GM18873 (cell line): ENCODE measurements around the gene INPP5E.
A peak's percentile ranks its signal among the peaks of the same experiment; 100 is the strongest.
"Not testable (repeated sequence)": the region's sequence is repeated elsewhere in the genome, so short reads cannot be mapped to it uniquely, and the experiment has no call there.

ENCODE experiments used
- ATAC-seq: cut with Tn5 transposase; IDR thresholded peaks from one replicate; pipeline ENCODE4 v1.9.1; 2021; ENCODE audit warnings: mild to moderate bottlenecking, moderate library complexity, moderate number of reproducible peaks; ENCODE audit not compliant: unreplicated experiment, low FRiP score

Gene INPP5E

GRCh38 chr9:136430588-136431234, 8.9 kb downstream of the INPP5E start:
- ATAC-seq: no peak

- ATAC-seq: no peak
Measured at GRCh38 chr9:136429683-136430491, 9.8 kb downstream of the INPP5E start.

GRCh38 chr9:136429075-136429628, 10.5 kb downstream of the INPP5E start:
- ATAC-seq: no peak

GRCh38 chr9:136426787-136427186, 12.9 kb downstream of the INPP5E start:
- ATAC-seq: no peak

- not testable (repeated sequence) for ATAC-seq
Measured at GRCh38 chr9:136425367-136425766, 14.3 kb downstream of the INPP5E start.

- ATAC-seq: no peak
Measured at GRCh38 chr9:136424750-136425362, 14.8 kb downstream of the INPP5E start.

- ATAC-seq: no peak
Measured at GRCh38 chr9:136423432-136424146, 16.1 kb downstream of the INPP5E start.

- no peak for ATAC-seq
Measured at GRCh38 chr9:136422876-136423275, 16.8 kb downstream of the INPP5E start.

- no peak for ATAC-seq
Measured at GRCh38 chr9:136421791-136422190, 17.9 kb downstream of the INPP5E start.

- ATAC-seq: no peak
Measured at GRCh38 chr9:136419092-136419420, 20.6 kb downstream of the INPP5E start.

- no peak for ATAC-seq
Measured at GRCh38 chr9:136418182-136419091, 21.2 kb downstream of the INPP5E start.

GRCh38 chr9:136416914-136417313, 22.7 kb downstream of the INPP5E start:
- ATAC-seq: no peak

- no peak for ATAC-seq
Measured at GRCh38 chr9:136416427-136416826, 23.2 kb downstream of the INPP5E start.

GRCh38 chr9:136412962-136413361, 26.7 kb downstream of the INPP5E start:
- ATAC-seq: no peak

GRCh38 chr9:136411378-136411777, 28.3 kb downstream of the INPP5E start:
- no peak for ATAC-seq

GRCh38 chr9:136410500-136411287, 29.0 kb downstream of the INPP5E start, which contains the start of the genes ENTR1 and PMPCA:
ENTR1 (minus strand) TSS chr9:136410614; CDS start chr9:136410397, 217 bp downstream.
PMPCA (plus strand) TSS chr9:136410658; CDS start chr9:136410669, 11 bp downstream.
- peak; percentile 57 for ATAC-seq

- no peak for ATAC-seq
Measured at GRCh38 chr9:136409557-136410455, 29.8 kb downstream of the INPP5E start.

GRCh38 chr9:136407911-136408310, 31.7 kb downstream of the INPP5E start:
- ATAC-seq: no peak
